GM19328 (cell line): ENCODE measurements around the gene PUM2.

Experiments used
- ATAC-seq: cut with Tn5 transposase; IDR thresholded peaks from one replicate; pipeline ENCODE4 v1.9.1; 2021; ENCODE audit warnings: mild to moderate bottlenecking, moderate library complexity; ENCODE audit not compliant: unreplicated experiment

The PUM2 gene

DNA sequence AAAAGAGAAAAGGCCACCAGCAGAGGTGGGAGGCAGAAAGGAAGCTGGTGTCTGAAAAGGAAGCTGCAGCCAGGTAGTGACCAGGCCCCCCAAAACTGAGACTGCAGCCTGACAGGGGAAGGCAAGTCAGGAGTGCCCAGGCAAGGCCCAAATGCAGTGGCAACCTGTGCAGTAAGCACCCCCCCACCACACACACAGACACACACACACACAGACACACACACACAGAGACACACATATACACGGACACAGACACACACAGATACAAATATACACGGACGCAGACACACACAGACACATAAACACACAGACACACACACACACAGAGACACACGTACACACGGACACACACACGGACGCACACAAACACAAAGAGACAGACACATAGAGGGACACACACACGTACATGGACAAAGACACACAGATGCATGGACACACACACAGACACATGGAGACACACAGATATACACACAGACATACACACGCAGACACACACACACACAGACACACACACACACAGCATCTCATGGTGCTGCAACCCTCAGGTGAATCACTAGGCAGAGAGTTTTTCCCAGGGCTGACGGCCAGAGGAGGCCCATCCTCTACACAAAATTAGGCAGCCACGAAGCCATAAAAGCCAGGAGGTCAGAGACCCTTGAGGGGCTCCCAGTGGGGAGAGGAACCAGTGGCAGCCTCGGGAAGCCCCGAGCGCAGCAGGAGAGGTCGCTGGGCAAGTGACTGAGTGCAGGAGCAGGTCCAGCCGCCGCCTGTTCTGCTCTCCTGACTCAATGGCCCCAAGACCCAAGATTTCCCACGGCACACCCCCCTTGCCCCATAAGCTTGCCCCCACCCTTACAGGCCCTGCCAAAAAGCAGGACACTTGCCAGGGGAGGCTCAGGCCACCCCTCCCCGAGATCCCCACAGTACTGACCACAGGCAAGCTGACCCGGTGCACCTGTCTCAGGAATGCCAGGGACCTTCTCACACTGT, 132.0 kb downstream of the PUM2 start:
- no peak for ATAC-seq

DNA sequence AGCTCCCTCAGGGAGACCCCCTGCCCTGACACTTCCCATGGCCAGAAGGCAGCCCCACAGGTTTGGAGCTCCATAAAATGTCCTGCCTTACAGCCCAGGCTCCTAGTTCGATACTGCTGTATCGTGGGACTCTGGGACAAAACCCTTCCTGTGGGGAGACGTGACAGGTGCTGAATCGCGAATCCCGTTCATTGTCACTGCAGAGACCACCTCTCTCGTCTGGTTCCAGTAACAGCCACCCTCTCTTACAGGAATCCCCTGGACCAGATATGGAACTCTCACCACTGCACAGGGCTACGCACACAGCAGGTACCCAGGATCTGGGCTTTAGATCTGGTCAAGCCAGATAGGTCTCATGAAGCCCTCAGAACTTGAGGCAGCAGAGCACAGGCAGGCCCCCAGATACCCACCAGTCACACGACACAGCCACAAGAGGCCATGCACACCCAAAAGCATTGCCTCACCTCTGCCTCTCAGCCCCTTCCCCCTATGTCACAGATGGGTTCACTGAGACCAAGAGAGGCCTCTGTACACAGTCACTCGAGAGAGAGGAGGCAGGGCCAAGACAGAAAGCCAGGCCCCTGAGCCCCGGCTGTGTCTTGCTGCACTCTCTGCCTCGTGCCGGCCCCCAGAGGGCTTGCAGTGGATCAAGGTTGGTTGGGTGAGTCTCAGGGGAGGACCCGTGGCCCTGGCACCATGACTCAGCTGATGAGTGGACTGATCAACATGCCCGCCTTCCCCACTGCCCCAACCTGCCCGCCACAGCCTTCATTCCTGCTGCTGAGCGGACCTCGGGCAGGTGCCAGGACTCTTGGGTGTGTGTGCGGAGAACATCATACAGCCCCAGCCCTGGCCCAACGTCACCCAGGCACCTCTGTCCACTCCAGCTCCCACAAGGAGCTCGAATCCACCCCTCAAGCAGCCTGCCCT, 133.3 kb downstream of the PUM2 start:
- no peak for ATAC-seq

DNA sequence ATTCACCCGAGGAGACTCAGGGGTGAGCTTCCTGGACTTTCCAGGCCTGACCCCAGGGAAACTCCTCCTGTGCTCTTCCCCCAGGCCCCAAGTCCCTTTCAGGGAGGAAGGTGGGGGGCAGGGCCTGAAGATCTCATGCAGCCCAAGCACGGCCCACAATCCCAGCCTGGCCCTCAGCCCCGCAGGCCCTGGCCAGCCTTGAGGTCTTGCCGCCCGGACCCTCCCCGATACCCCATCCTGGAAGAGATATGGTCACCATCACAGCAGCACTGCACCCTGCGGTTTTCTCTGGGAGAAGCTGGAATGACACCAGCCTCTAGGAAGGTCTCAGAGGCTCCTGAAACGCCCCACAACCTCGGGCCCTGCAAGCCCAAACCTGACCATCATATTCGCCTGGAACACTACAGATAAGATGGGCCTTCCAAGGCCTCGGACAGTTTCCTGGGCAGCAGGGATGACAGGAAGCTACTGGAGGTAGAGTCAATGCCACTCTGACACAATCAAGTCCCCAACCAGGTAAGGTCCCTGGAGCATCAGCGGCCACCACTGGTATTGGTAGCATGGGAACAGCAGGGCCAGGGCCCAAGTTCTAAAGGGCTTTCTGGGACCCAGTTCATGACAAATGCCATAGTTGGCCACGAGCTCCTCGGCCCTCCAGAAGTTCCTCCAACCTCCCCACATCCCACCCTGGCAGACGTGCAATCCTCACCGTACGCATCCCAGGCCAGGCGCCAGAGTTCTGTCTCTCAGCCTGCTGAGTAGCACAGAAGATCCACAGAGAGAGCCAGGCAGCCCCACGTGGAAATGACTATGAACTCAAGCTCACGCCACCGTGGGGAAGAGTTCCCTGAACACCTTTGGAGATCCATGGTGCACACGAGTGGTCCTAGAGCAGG, 134.3 kb downstream of the PUM2 start:
- no peak for ATAC-seq

DNA sequence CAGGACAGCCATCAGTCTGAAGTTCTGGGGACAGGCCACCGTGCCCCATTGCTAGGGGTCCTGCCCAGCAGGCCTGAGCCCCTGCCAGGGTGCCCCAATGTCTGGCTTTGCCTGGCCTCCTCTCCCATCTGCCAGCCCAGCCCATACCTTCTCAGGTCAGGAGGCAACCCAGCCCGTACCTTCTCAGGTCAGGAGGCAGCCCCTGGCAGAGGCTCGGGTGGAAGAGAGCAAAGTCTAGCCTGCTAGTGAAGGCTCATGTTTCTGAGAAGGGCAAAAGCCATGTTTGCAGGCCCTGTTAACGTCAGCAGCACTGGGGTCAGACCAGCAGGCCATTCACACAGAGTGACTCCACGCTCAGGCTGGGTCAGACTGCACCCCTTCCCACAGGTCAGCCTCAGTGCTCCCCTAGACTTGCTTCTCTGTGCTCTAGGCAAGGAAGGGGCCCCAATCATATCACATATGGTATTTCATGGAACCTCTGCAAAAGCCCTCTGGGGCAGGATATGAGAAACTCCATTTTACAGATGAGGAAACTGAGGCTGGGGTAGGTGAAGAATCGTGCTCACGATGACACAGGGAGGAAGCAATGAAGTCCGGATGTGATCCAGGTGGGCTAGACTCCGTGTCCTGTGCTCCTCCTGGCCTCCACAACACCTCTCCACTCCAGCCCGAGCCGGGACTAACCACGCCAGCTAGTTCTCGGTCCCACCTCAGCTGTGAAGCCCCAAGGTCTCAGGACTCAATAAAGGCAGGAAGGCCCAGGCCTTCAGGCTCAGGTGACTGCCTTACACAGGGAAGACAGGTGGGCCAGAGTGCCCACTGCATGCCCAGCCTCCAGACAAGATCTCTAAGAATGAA, 135.2 kb downstream of the PUM2 start:
- ATAC-seq = no peak

DNA sequence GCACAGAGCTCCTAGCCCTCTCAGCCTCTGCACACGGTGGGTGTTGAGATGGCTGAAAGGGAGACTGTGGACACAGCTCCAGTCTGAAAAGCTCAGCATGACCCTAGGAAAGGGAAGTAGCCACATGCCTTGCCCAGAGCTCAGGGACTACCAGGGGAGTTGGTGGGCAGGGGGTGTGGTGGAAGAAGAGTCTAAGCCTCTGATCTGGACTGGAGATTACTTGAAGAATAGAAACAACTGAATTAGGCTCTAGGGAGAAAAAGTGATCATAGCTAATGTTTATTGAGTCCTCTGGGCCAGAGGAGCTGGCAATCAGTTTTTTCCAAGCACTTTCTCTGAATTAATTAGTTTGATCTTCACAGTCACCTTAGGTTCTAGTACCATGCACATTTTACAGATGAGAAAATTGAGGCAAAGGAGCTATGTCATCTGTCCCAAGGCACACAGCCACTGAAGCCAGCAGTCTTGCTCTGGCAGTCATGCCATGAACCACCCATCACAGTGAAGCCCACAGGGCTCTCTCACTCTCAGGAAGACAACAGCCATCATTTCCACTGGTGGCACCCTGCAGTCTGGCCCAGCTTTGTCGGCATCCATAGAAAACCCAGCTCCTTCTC, 136.0 kb downstream of the PUM2 start:
- no peak for ATAC-seq

DNA sequence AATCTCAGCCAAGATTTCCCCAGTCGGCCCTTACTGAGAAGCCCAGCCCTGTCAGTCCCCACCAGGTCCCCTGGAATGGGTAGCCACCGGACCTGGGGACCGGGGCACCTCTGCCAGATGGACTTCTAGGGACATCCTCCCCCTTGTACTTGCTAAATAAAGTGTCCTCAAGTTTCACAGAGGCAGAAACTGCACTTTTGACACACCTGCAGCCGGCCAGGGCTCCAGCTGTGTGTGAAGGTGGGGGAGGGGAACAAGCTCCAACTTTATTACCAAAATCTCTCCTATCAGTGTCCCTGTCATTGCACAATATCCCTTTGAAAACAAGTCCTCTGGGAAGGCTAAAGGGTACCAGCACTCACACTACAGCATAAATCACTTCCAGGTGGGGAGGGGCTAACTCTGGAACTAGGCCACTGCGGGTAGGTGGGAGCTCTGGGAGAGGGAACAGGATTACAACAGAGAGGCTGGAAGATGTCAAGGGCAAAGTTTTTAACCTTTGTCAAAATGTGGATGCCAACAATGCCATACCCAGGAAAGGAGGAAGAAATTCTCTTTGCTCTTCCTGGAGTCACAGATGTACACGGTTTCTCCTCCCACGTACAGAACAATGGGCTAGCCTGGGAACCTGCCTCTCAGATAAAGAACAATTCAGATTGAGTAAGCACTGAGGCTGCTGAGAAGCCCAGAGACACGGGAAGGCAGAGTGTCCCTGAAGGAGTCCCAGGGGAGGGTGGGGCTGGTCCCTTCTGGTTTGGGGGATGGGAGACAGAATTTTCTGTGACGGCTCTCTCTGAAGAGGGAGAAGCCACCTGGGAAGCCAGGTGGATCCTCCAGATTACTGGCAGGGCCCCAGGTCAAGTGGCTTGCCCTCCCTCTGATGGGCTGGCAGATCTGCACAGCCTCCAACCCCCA, 136.7 kb downstream of the PUM2 start:
- no peak for ATAC-seq

DNA sequence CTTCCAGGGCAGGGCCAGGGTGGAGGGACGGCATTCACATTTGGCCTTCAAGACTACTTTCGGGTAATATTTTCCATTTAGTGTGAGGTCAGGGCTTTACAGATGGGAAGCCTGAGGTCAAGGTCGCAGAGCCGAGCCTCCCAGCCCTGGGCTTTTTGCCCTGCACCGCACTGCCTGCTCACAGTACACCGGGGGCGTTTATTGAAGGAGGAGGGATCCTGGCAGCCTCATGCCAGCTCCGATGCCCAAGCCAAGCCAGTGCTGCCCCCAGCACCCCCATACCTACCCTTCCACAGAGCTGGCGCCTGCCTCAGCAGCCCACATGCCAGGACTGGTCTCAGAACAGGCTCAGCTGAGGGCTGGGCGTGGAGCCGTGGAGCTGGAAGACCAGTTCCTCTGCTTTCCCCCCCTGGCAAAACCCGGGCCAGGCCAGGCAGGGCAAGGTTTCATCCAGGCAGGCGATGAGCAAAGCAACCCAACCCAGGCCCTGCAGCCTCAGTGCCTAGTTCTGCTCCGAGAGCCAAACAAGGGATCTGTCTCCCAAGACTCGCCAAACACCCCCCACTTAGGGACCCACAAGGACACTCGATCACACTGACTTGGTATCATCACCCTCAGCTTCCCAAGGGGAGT, 137.7 kb downstream of the PUM2 start:
- no peak for ATAC-seq

DNA sequence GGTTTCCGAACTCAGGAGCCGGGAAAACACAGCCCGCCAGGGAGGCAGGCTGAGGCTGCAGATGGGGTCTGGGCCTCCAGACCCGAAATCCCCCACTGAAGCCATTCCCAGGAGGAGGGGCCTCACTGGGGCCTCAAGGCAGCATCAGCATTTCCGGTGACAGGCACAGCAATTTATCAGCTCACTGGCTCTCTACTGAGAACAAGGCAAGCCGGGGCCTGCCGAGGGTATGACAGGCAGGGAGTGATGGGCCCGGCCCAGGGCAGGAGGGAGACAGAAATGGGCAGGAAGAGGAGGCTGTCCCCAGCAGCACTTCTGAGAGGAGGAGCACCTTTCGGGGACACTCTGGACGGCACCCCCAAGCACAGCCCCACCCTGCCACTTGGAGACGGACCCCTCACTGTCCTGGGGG, 138.2 kb downstream of the PUM2 start:
- ATAC-seq = no peak

DNA sequence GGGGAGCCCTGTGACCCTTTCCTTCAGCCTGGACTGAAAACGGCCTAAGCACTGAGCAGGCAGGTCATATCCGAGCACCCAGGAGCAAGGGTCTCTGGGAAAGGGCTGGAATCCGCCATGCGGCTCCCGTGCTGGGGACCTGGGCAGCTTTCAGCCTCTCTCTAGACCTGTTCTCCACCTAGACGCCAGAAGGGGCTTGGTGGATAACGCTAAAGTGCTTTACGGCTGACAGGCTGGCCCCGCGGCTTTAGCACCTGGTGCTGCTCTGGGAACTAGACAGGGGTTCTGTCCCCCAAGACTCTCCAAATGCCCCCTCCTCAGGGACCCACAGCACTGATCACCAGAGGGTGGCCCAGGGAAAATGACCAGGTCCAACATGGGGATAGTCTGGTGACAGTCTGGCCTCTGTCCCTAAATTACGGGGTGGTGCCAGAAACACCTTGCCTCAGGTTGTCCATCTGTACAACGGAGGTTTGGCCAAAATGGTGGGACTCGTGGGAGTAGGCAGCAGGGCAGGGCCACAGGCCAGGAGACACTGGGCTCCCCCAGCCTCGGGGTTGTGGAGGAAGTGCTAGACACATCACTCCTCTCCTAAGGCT, 138.7 kb downstream of the PUM2 start:
- no peak for ATAC-seq

DNA sequence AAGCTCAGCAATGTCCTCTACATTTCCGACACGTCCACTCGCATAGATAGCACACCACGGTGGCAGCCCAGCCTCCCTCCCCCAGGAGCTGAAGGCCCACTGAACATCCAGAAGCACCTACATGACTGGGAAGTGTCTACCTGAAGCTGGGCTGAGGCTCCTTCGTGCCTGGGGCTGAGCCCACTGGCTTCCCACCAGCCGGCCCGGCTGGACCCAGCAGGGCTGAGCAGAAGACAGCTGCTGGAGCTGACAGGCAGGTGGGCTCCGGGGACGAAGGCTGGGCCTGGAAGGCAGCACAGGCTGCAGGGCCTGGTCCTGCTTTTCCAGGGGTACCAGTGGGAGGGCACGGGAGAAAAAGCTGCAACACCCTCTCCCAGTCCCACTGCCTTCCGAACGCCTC, 139.2 kb downstream of the PUM2 start:
- no peak for ATAC-seq

DNA sequence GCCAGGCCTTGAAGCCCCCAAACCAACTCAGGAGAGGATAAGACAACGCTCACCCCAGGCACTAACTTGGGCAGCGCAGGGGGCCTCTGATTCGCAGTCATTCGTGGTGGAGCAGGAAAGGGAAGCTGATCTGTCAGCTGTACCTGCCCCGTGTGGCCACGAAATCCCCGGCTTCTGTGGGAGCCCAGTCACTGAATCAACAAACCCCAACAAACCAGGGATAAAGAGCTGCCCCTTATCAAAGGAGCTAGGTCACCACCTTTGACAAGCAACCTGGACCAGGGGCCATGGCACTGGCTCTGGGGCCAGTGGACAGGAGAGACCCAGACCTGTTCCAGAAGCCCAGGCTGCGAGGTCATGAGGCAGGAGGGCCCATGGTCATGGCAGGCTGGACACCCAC, 140.2 kb downstream of the PUM2 start:
- no peak for ATAC-seq

DNA sequence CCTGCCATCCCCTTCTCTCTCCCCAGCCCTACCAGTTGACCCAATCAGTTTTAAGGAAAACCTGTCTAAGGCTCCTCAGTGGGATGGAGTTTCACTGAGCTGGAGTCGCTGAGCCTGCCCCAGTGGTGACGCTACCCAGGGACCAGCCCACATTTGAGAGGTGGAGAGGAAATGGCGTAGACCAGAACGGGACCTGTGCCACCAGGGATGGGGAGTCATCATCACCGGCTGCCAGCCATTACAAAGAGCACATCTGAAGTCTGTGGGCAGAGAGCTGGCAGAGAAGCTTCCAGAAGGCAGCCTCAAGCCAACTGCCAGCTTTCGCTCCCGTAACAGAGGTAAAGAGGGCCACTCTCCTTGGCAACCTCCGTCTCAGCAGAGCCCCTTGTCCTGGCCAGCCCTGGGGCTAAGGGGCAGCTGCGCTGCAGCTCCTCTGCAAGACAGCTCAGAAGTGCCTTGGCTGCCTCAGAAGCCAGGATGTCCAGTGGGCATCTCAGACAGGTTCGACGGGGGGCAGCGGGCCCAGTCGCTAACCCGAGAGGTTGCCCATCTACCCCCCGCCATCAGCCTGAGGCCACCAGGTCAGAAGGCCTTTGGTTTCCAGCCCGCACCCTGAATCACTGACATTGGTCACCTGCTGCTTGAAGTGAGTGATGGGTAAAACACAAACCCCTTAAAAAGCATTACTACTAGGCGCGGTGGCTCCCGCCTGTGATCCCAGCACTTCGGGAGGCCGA, 141.1 kb downstream of the PUM2 start:
- no peak for ATAC-seq

DNA sequence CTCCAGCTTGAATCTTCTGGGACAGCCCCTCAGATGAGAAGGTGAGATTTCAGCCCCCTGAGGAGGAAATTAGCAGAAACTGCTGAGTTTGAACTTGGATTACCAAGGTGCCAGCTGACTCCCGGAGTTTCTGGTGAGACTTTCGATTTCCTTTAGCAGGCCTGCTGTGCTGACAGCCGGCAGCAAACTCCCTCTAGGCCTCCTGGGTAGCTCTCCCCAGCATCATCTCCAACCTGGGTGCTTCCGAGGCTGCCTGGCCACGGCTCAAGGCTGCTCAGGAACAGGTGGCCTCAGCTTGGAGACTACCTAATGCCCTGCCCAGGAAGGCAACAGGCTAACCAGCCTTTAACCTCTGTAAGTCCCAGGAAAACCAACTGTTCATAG, 142.2 kb downstream of the PUM2 start:
- ATAC-seq = no peak

DNA sequence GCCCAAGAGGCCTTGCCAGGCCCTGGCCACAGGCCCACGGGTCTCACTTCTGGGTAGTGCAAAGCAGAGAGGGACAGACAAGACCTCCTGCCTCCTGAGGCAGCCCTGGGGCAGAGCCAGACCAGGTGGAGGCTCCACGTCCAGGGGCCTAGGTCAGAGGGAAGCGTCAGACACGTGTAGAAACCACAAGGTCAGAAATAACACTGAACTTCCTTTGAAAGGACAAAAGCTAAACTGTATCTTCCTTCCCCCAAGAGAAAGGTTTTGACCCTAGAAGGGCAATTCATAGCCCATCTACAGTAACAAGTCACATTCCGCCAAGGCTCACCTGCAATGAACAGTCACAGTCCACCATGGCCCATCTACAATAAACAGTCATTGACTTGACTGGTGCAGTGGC, 143.6 kb downstream of the PUM2 start:
- peak; percentile 53 for ATAC-seq

DNA sequence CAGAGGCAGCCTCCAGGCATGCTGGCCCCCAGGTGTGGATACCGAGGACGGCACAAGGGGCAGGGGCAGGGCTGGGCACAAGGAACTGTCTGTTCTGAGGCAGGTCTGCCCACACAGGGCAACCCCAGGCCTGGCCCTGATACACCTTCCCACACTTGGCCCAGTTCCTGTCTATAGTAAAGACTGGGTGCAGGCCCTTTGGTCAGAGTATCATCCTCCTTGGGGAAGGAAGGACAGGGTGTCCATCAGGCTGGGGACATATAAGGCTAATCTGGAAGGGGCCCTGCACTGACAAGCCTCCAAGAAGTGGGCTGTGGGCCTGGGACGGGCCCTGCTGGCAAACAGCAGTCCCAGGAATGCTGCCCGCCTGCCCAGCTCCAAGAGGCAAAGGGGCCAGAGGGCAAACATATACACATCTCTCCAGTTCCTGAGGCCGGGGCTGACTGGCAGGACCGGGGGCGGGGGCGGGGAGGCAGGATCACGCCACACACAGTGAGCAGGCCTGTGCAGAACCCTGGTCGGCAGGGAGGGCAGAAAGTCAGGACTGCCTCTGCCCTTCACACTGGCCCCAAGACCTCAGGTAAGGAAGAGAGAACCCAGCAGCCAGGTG, 144.6 kb downstream of the PUM2 start:
- no peak for ATAC-seq

DNA sequence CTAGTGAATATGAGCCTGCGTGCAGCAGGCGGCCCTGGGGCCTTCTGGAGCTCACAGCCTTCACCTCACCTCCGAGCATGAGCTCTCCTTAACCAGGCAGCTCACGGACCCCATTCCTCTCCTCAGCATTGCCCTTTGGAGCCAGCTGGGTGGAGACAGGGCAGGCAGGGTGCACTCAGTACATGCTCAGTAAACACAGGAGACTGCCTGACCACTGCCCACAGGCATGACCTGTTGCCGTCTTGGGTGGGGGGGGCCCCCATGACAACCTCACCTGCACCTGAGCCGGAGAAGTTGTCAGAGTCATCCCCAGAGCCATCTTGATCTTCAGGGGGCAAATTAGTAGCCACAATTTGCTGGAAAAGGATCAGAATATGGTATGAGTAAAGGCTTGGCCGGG, 145.6 kb downstream of the PUM2 start:
- no peak for ATAC-seq
